Measurements from ENCODE around the gene PCDHB3. TPM values are rescaled to one million over a fixed set of nuclear protein-coding genes. Genes with fewer than 3 reads are reported as not detected.
"Not testable (repeated sequence)": the region's sequence is repeated elsewhere in the genome, so short reads cannot be mapped to it uniquely, and the experiment has no call there.

The PCDHB3 gene
- total RNA-seq, 2 donors from 2014 or later: 0.40 to 1.5 TPM

DNA sequence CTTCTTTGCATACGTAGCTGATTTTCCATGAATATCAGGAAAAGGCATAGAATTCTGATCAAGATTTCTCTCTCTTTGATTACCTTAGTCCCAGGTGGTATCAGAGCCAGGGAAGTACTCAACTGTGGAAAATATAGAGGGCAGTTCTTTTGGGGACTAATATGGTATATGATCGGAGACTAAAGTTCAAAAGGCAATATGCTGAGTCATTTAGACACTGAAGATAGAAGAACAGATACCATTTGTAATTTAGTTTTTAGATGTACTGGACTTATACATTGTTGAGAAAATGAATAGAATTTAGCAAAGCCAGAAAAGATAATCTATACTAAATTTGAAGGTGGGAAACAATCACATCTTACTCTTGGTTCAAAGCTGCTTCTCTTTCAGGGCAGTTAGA, 5.1 kb downstream of the PCDHB3 start:
- intact Hi-C loops (cut with DNase I): no loop called here
- no peak overlapping the region for H3K27ac ChIP-seq
- TF ChIP-seq CTCF (IDR thresholded peaks at IDR 0.05): no peak
- H3K9ac ChIP-seq (ENCODE audit: low read depth in 2 of 2, low read length in 2 of 2): no peak overlapping the region
- no peak for DNase-seq
- H3K4me3 ChIP-seq: no peak overlapping the region
- no peaks in the 10 kb centered on the region for H3K27me3 ChIP-seq
- H3K9me3 ChIP-seq: no peaks in the 10 kb centered on the region
- H3K4me1 ChIP-seq: no peaks in the 10 kb centered on the region
- H3K36me3 ChIP-seq: no peaks in the 10 kb centered on the region

GRCh38 chr5:141119250-141119649, 19.0 kb downstream of the PCDHB3 start:
- TF ChIP-seq CTCF (IDR thresholded peaks at IDR 0.05): no peak
- intact Hi-C loops (cut with DNase I): no loop called here
- H3K4me1 ChIP-seq: no peaks in the 10 kb centered on the region
- no peak overlapping the region for H3K9ac ChIP-seq (ENCODE audit: low read depth in 2 of 2, low read length in 2 of 2)
- H3K36me3 ChIP-seq: no peaks in the 10 kb centered on the region
- H3K4me3 ChIP-seq: no peak overlapping the region
- H3K27ac ChIP-seq: no peak overlapping the region
- DNase-seq: no peak
- no peaks in the 10 kb centered on the region for H3K27me3 ChIP-seq
- H3K9me3 ChIP-seq: no peaks in the 10 kb centered on the region

DNA sequence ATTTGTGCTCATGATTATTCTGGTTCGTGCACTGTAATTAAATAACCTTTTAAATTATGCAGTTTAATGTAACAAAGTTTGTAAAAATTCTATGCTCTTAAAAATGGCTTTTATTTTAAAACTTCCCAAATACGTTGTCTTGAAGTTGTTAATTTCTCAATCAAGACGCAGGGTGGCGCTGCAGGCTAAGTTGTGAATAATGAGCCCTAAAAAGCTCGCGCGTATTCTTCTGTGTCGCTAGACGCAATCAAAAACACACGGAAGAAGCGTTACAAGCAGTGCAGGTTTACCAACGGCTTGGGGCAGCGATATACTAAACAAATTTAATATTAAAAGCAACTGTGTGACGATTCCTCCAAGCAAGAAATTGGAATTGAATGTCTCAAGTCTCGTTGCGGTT, 21.3 kb downstream of the PCDHB3 start, which contains the start of gene PCDHB4:
Gene PCDHB4, plus strand, starts transcription at position 256 of the 400 bp plus-strand sequence. CDS start 181 bp downstream, outside the sequence.
- Histone ChIP-seq H3K4me3 (no peak within 1 kb of the TSS), H3K27me3 (no peaks in the 10 kb centered on the region), H3K9ac (ENCODE audit: low read depth in 2 of 2, low read length in 2 of 2) (no peak within 1 kb of the TSS), H3K9me3 (no peaks in the 10 kb centered on the region), H3K4me1 (no peaks in the 10 kb centered on the region), H3K36me3 (no peaks in the 10 kb centered on the region), H3K27ac (no peak within 1 kb of the TSS)
- TF ChIP-seq CTCF (IDR thresholded peaks at IDR 0.05): no peak
- DNase-seq: no peak
- intact Hi-C loops (cut with DNase I): no loop called here

- Histone ChIP-seq H3K9ac (ENCODE audit: low read depth in 2 of 2, low read length in 2 of 2) (no peak overlapping the region), H3K4me3 (no peak overlapping the region), H3K36me3 (no peaks in the 10 kb centered on the region), H3K9me3 (no peaks in the 10 kb centered on the region), H3K27me3 (no peaks in the 10 kb centered on the region), H3K27ac (no peak overlapping the region), H3K4me1 (no peaks in the 10 kb centered on the region)
- DNase-seq: no peak
- intact Hi-C loops (cut with DNase I): no loop called here
- no peak for TF ChIP-seq CTCF (IDR thresholded peaks at IDR 0.05)
Observed at GRCh38 chr5:141121985-141122384, 21.7 kb downstream of the PCDHB3 start.

- H3K27ac ChIP-seq; H3K4me1 ChIP-seq; H3K9ac ChIP-seq (ENCODE audit: low read depth in 2 of 2, low read length in 2 of 2); H3K9me3 ChIP-seq; DNase-seq; H3K27me3 ChIP-seq; H3K4me3 ChIP-seq; H3K36me3 ChIP-seq; intact Hi-C loops (cut with DNase I): not testable (repeated sequence)
Observed at GRCh38 chr5:141123396-141124135, 23.3 kb downstream of the PCDHB3 start.

DNA sequence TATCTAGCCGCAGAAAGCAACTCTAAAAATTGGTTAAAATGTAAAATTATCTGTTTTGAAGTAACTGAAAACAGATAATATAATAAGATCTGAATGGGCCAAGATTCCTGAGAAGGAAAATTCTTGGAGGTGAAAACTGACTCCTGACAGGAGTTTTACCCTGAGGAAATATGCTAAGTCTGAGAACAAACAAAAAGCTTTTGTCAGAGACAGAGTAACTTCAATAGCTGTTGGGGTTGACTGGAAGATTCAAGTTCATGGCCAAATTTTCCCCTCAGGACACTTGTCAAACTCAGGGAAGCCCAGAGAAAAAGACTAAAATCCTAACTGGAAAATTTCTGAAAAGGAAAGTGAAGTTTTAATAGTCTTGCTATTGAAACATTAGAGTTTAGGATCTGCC, 27.0 kb downstream of the PCDHB3 start:
- no peaks in the 10 kb centered on the region for H3K9me3 ChIP-seq
- H3K27me3 ChIP-seq: no peaks in the 10 kb centered on the region
- no peak overlapping the region for H3K9ac ChIP-seq (ENCODE audit: low read depth in 2 of 2, low read length in 2 of 2)
- no peaks in the 10 kb centered on the region for H3K36me3 ChIP-seq
- no peak for TF ChIP-seq CTCF (IDR thresholded peaks at IDR 0.05)
- no peak overlapping the region for H3K27ac ChIP-seq
- DNase-seq: no peak
- H3K4me3 ChIP-seq: no peak overlapping the region
- intact Hi-C loops (cut with DNase I): no loop called here
- H3K4me1 ChIP-seq: no peaks in the 10 kb centered on the region

All from colonic mucosa (tissue), 4 donors.